Body of pancreas (tissue), 4 donors: ENCODE results near the gene ZC3H12D.

ENCODE experiments used
- CTCF ChIP-seq, 7 experiments: fragments of 450-650 bp in 4 of 7; fragments of 200-600 bp in 3 of 7; sonication (generic) in 3 of 7; IDR thresholded peaks; one replicate each; pipeline ENCODE4 v1.5.1; 2016 to 2019; ENCODE audit warnings: antibody characterized with exemption in 7 of 7
- POLR2A ChIP-seq, 3 donors: fragments of 450-650 bp; IDR thresholded peaks; one replicate each; pipeline ENCODE4 v1.6.1; 2016; ENCODE audit warnings: antibody characterized with exemption in 3 of 3, mild to moderate bottlenecking in 2 of 3

DNA sequence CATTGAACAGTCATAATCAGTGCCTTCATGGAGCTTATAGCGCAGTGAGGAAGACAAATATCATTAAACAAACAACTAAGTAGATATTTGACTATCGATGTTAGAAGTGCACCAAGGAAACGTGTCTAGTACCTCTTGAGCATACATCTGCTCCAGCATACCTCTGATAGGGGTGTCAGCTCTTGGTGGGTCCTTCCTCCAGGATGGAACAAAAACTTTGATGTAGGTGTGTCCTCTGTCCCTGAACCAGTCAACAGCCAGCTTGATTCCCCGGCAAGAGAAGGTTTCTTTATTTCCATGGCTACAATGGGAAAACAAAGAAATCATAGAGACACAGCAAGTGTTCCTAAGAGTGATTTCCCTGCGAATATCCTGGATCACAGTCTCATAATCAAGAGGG lies 23.1 kb downstream of the ZC3H12D start:
- TF ChIP-seq POLR2A (IDR thresholded peaks at IDR 0.05) (no peak), CTCF (IDR thresholded peaks at IDR 0.05) (no peak)
